ENCODE data around the gene LILRB1.

DNA sequence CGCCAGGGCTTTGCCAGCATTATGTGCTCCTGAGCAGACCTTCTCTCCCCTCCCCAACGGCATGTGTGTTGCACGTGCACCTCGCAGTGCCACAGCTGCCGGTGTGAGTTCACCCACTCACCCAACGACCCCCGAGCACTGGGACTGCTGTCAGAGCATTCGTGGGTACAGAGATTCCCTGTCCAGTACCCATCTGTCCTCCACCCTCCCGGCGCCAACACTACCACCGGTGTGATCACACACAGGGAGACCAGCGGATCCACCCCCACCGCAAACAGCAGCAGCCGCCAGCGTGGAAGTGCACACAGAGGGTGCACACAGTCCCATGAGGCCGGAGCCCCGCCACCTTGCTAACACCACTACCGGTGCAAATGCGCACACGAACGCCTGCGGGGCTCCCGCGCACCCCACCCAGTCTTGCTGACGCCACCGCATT, 20.9 kb upstream of the LILRB1 start:
- TF ChIP-seq, protein P1, sequence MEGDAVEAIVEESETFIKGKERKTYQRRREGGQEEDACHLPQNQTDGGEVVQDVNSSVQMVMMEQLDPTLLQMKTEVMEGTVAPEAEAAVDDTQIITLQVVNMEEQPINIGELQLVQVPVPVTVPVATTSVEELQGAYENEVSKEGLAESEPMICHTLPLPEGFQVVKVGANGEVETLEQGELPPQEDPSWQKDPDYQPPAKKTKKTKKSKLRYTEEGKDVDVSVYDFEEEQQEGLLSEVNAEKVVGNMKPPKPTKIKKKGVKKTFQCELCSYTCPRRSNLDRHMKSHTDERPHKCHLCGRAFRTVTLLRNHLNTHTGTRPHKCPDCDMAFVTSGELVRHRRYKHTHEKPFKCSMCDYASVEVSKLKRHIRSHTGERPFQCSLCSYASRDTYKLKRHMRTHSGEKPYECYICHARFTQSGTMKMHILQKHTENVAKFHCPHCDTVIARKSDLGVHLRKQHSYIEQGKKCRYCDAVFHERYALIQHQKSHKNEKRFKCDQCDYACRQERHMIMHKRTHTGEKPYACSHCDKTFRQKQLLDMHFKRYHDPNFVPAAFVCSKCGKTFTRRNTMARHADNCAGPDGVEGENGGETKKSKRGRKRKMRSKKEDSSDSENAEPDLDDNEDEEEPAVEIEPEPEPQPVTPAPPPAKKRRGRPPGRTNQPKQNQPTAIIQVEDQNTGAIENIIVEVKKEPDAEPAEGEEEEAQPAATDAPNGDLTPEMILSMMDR (IDR thresholded peaks at IDR 0.05): no peak
- TF ChIP-seq EP300 (IDR thresholded peaks at IDR 0.05) (no peak), POLR2AphosphoS5 (IDR thresholded peaks at IDR 0.05) (no peak), POLR2A (IDR thresholded peaks at IDR 0.05) (no peak)
